ENCODE measurements around the gene MAP3K1. TPM values are rescaled to one million over a fixed set of nuclear protein-coding genes. Genes with fewer than 3 reads are reported as not detected.

MAP3K1 gene
- total RNA-seq, 2 donors from 2014 or later = 21.4 to 22.6 TPM

DNA sequence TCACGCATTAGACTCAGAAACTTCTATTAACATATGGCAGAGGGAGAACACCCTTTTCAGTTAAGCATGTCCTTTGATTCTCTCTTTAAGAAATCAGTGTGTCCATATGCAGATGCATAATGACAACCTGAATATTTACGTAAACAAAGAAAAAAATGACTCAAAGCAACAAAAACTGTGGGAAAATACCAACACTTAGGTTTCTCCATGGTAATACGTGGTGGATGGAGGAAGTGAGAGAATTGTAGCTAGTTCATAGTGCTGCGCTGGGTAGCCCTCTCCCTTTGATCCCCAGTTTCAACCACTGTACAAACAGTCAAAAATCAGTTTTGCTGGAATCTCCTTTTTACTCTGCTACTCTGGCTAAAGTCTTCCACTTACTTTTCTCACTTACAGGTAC, 2.0 kb upstream of the MAP3K1 start:
- 87 to 95% methylated on average over 4 of the region's 4 CpGs for WGBS, 2 donors
- DNase-seq (no peak), ATAC-seq (no peak)
- Histone ChIP-seq H3K36me3 (replicated peaks in 1 of 2; ENCODE audit: insufficient read depth in 1 of 2, low read depth in 2 of 2) (no peaks in the 10 kb centered on the region), H3K9me3 (no peaks in the 10 kb centered on the region), H3K4me3 (no peak overlapping the region), H3K4me1 (peaks cover 10% of the 10 kb centered on the region), H3K27ac (peak overlapping the region in 1 of 4 donors; percentile 100), H3K27me3 (no peaks in the 10 kb centered on the region)
- intact Hi-C loops (cut with DNase I) = no loop called here
- TF ChIP-seq, protein P1, sequence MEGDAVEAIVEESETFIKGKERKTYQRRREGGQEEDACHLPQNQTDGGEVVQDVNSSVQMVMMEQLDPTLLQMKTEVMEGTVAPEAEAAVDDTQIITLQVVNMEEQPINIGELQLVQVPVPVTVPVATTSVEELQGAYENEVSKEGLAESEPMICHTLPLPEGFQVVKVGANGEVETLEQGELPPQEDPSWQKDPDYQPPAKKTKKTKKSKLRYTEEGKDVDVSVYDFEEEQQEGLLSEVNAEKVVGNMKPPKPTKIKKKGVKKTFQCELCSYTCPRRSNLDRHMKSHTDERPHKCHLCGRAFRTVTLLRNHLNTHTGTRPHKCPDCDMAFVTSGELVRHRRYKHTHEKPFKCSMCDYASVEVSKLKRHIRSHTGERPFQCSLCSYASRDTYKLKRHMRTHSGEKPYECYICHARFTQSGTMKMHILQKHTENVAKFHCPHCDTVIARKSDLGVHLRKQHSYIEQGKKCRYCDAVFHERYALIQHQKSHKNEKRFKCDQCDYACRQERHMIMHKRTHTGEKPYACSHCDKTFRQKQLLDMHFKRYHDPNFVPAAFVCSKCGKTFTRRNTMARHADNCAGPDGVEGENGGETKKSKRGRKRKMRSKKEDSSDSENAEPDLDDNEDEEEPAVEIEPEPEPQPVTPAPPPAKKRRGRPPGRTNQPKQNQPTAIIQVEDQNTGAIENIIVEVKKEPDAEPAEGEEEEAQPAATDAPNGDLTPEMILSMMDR (IDR thresholded peaks at IDR 0.05) = no peak
- no peak for TF ChIP-seq POLR2A (IDR thresholded peaks at IDR 0.05)

GRCh38 chr5:56814361-56814962, 887 bp upstream of the MAP3K1 start:
- DNase-seq (peak; percentile 37 to 77 (median 63)), ATAC-seq (peak; percentile 17)
- intact Hi-C loops (cut with DNase I) = no loop called here
- Histone ChIP-seq H3K9me3 (no peaks in the 10 kb centered on the region), H3K4me3 (peak overlapping the region; percentile 88 to 90), H3K4me1 (peaks cover 14% of the 10 kb centered on the region), H3K27ac (peak overlapping the region; percentile 96 to 100 (median 98)), H3K36me3 (replicated peaks in 1 of 2; ENCODE audit: insufficient read depth in 1 of 2, low read depth in 2 of 2) (no peaks in the 10 kb centered on the region), H3K27me3 (no peaks in the 10 kb centered on the region)
- TF ChIP-seq, protein P1 (IDR thresholded peaks at IDR 0.05) = peak in 1 of 7 experiments; percentile 5
- TF ChIP-seq POLR2A (IDR thresholded peaks at IDR 0.05) = no peak
- WGBS, 2 donors = 1 to 2% methylated on average over 31 of the region's 31 CpGs

GRCh38 chr5:56815658-56816545, 553 bp downstream of the MAP3K1 start:
- TF ChIP-seq POLR2A (IDR thresholded peaks at IDR 0.05) = peak in 1 of 3 donors; percentile 20
- TF ChIP-seq, protein P1 (IDR thresholded peaks at IDR 0.05) = no peak
- Histone ChIP-seq H3K4me3 (peak overlapping the region; percentile 88 to 90), H3K36me3 (replicated peaks in 1 of 2; ENCODE audit: insufficient read depth in 1 of 2, low read depth in 2 of 2) (no peaks in the 10 kb centered on the region), H3K27ac (peak overlapping the region; percentile 96 to 100 (median 98)), H3K4me1 (peaks cover 24% of the 10 kb centered on the region), H3K9me3 (no peaks in the 10 kb centered on the region), H3K27me3 (no peaks in the 10 kb centered on the region)
- 0% methylated on average over 9 to 105 of the region's 116 CpGs for WGBS, 2 donors
- intact Hi-C loops (cut with DNase I) = no loop called here
- ATAC-seq (peak; percentile 49), DNase-seq (peak; percentile 28 to 54 (median 38))

DNA sequence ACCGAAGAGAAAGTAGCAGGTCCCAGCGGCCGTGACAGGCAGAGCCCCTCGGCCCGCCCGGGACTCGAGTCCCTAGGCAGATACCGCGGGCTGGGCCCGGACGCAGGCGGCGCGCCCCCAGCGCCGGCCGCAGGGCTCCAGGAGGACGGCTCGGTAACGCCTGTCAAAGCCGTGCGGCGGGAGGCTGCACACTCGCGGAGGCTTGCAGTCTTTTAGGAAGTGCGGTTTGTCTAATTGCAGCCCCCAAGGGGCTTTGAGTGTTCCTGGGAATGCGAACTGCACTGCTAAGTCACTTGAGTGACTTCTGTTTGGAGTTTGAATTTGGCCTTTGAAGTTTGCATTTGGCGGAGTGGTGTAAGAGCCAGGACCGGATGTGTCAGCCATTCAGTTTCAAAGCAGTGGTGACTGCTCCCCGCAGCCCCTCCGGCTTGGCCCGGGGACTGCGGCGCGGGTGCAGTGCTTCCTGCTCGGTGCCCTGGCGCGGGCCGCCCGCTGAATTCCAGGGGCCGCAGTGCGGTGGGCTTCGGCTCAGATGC, 1.3 kb downstream of the MAP3K1 start:
- peak overlapping the region; percentile 88 to 90 for H3K4me3 ChIP-seq
- H3K9me3 ChIP-seq = no peaks in the 10 kb centered on the region
- peak overlapping the region; percentile 96 to 100 (median 98) for H3K27ac ChIP-seq
- ATAC-seq (peak; percentile 18), DNase-seq (peak; percentile 55 to 72 (median 63))
- H3K27me3 ChIP-seq = no peaks in the 10 kb centered on the region
- 0% methylated on average over 12 to 43 of the region's 43 CpGs for WGBS, 2 donors
- TF ChIP-seq, protein P1 (IDR thresholded peaks at IDR 0.05) = peak in 1 of 7 experiments; percentile 10
- peak; percentile 12 to 52 (median 51) for TF ChIP-seq POLR2A (IDR thresholded peaks at IDR 0.05)
- intact Hi-C loops (cut with DNase I) = no loop called here
- peaks cover 29% of the 10 kb centered on the region for H3K4me1 ChIP-seq
- H3K36me3 ChIP-seq (replicated peaks in 1 of 2; ENCODE audit: insufficient read depth in 1 of 2, low read depth in 2 of 2) = no peaks in the 10 kb centered on the region
